Neural cell (in vitro differentiated cells): Measurements from ENCODE around the gene PIP5K1A.

Source experiments
- CTCF ChIP-seq: fragments of 450-650 bp; IDR thresholded peaks from 2 replicates; pipeline ENCODE4 v1.5.1; 2014; ENCODE audit warnings: antibody characterized with exemption, mild to moderate bottlenecking, moderate library complexity; ENCODE audit not compliant: poor library complexity, severe bottlenecking
- EP300 ChIP-seq: fragments of 450-650 bp; conservative IDR thresholded peaks from 2 replicates; pipeline ENCODE4 v1.6.1; 2014; ENCODE audit warnings: antibody characterized with exemption, mild to moderate bottlenecking, moderate library complexity; ENCODE audit not compliant: poor library complexity, severe bottlenecking
- EZH2 ChIP-seq: fragments of 200-600, 300-800 bp; shearing (Covaris generic), sonication (generic); IDR thresholded peaks from 2 replicates; pipeline ENCODE4 v1.6.1; 2014; ENCODE audit warnings: antibody characterized with exemption, low read length, borderline replicate concordance, mild to moderate bottlenecking; ENCODE audit not compliant: insufficient read depth, poor library complexity, severe bottlenecking
- MXI1 ChIP-seq: fragments of 450-650 bp; conservative IDR thresholded peaks from 2 replicates; pipeline ENCODE4 v1.6.1; 2014; ENCODE audit warnings: antibody characterized with exemption, mild to moderate bottlenecking; ENCODE audit not compliant: poor library complexity, severe bottlenecking
- POLR2AphosphoS5 ChIP-seq: IDR thresholded peaks from 2 replicates; pipeline ENCODE4 v1.6.1; 2012
- RAD21 ChIP-seq: fragments of 450-650 bp; conservative IDR thresholded peaks from 2 replicates; pipeline ENCODE4 v1.6.1; 2014; ENCODE audit warnings: antibody characterized with exemption, mild to moderate bottlenecking, moderate library complexity
- REST ChIP-seq: IDR thresholded peaks from 2 replicates; pipeline ENCODE4 v1.6.1; 2012; ENCODE audit warnings: borderline replicate concordance
- SMC3 ChIP-seq: fragments of 450-650 bp; conservative IDR thresholded peaks from 2 replicates; pipeline ENCODE4 v1.6.1; 2014; ENCODE audit warnings: antibody characterized with exemption, mild to moderate bottlenecking, moderate library complexity; ENCODE audit not compliant: poor library complexity
- TAF1 ChIP-seq: IDR thresholded peaks from 2 replicates; pipeline ENCODE4 v1.6.1; 2012; ENCODE audit warnings: low read depth

- TF ChIP-seq CTCF (peak; percentile 45), POLR2AphosphoS5 (peak; percentile 70), RAD21 (no peak), TAF1 (no peak), EZH2 (no peak), EP300 (no peak), SMC3 (no peak), MXI1 (no peak), REST (no peak)
These were observed 83.9 kb downstream of the PIP5K1A start, which contains the start of gene ZNF687 for GRCh38 chr1:151281969-151282882.
